Stimulated activated CD8-positive, alpha-beta memory T cell treated with anti-CD3 and anti-CD28 coated beads, Interleukin-15, amount 100 ng/mL, for 48 hours (primary cell): Measurements from ENCODE around the gene MYBPC3.
A peak's percentile ranks its signal among the peaks of the same experiment; 100 is the strongest.

Experiments
- DNase-seq, 2 donors: peaks; one replicate each; pipeline ENCODE4 v3.0.0-alpha.2; 2020; ENCODE audit warnings: low read depth in 2 of 2

MYBPC3 gene

GRCh38 chr11:47357985-47358730 is 5.7 kb upstream of the MYBPC3 start:
- DNase-seq = no peak

GRCh38 chr11:47356998-47357329 is 4.5 kb upstream of the MYBPC3 start:
- no peak for DNase-seq

- DNase-seq = no peak
These were observed 3.9 kb upstream of the MYBPC3 start for GRCh38 chr11:47356129-47356997.

GRCh38 chr11:47355283-47356128 is 3.0 kb upstream of the MYBPC3 start:
- DNase-seq = peak; percentile 28 to 54

GRCh38 chr11:47354913-47355282 is 2.4 kb upstream of the MYBPC3 start:
- no peak for DNase-seq

GRCh38 chr11:47353978-47354774 is 1.7 kb upstream of the MYBPC3 start:
- DNase-seq = no peak

GRCh38 chr11:47351156-47352126 is 1.1 kb downstream of the MYBPC3 start:
- DNase-seq = no peak

GRCh38 chr11:47350315-47350714 is 2.2 kb downstream of the MYBPC3 start:
- DNase-seq = no peak

GRCh38 chr11:47349521-47350095 is 2.9 kb downstream of the MYBPC3 start:
- no peak for DNase-seq

GRCh38 chr11:47348859-47349258 is 3.6 kb downstream of the MYBPC3 start:
- no peak for DNase-seq

GRCh38 chr11:47348131-47348802 is 4.2 kb downstream of the MYBPC3 start:
- no peak for DNase-seq

GRCh38 chr11:47347137-47347536 is 5.4 kb downstream of the MYBPC3 start:
- DNase-seq = no peak

GRCh38 chr11:47345890-47346563 is 6.5 kb downstream of the MYBPC3 start:
- DNase-seq = no peak

GRCh38 chr11:47342854-47343253 is 9.6 kb downstream of the MYBPC3 start:
- DNase-seq = no peak

GRCh38 chr11:47342036-47342803 is 10.3 kb downstream of the MYBPC3 start:
- DNase-seq = no peak

GRCh38 chr11:47340980-47341775 is 11.3 kb downstream of the MYBPC3 start:
- DNase-seq = no peak

- no peak for DNase-seq
These were observed 12.5 kb downstream of the MYBPC3 start for GRCh38 chr11:47340010-47340409.
